HuH-7 (cell line): ENCODE data around the gene MAN2C1.
"Not testable (repeated sequence)": the region's sequence is repeated elsewhere in the genome, so short reads cannot be mapped to it uniquely, and the experiment has no call there.

ENCODE experiments used
- DNase-seq: peaks from one replicate; pipeline ENCODE4 v3.0.0; 2011; ENCODE audit warnings: low spot score

Gene MAN2C1

DNA sequence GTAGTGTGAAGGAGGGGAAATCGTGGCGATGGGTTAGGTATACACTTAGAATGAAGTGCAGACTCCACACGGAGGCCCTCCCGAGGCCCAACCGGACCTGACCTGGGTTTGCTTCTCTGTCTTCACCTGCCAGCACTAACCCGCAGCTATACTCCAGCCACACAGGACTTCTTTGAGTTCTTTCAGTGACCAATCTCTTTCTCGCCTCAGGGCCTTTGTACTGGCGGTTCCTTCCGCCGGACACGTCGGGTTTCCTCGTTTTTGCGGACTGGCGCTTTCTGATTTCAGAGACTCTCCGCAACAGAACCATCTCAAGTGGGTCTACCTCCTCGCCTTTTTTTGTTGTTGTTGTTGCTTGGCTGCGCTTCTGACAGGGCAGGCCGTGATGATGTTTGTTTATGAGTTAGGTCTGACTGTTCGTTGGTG is 21.6 kb downstream of the MAN2C1 start, which contains the start of gene NEIL1:
TSS of gene NEIL1 (plus strand) at position 244 of the 426 bp plus-strand sequence. CDS start 1,867 bp downstream, outside the sequence.
- no peak for DNase-seq

- DNase-seq, result not testable (repeated sequence)
Measured at GRCh38 chr15:75343953-75344352, 24.5 kb downstream of the MAN2C1 start.

- DNase-seq, result no peak
Measured at GRCh38 chr15:75342221-75342620, 26.2 kb downstream of the MAN2C1 start.

GRCh38 chr15:75339531-75340240 is 28.7 kb downstream of the MAN2C1 start:
- DNase-seq, result no peak

GRCh38 chr15:75338661-75339240 is 29.7 kb downstream of the MAN2C1 start:
- no peak for DNase-seq

DNA sequence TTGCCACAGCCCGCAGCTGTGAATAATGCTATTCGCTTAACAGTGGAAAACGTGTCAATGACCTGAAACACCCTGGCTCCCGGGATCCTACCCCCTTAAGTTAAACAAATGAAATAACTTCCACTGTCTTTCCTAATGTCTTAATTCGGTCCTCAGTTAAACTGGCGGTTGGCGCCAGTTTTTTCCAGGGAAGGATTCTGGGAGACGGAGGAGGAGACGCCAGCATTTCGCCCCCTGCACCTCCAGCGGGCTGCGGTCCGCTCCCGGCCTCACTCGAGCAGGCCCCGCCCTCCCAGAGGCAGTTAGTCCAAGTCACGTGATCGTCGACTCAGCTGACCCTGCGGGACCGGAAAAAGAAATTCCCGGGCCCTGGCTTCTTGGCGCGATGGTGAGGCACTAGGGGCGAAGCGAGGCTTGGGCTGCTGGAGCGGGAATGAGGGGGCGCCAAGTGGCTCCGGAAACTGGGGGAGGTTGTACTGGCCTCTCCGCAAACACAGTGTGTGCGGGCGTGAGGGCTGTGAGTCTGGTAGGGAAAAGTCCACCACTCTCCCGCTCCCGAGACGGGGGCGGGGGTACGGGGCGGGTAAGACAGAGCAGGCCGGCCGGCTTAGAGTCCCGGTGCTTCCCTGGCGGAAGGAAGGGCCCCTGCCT is 32.6 kb downstream of the MAN2C1 start, which contains the start of gene COMMD4:
TSS of gene COMMD4 (plus strand) at position 359 of the 651 bp plus-strand sequence. CDS start at position 386, 27 bp downstream.
- DNase-seq, result peak; percentile 80

DNA sequence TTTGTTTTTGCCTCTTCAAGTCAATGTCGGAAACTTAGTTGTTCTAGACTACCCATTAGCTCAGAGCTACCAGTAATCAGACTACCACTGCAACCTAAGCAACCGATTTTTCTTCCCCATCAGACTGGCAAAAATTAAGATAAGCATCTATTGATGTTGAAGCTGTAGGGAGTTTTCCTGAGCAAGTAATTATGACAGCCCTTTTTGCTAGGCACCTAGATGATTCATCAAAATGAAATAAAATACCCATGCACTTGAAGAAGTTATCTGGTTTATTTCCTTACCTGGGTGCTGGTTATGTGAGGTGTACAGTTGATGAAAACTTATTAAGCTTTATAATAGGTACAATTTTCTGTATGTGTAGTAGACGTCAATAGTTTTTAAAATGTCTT is 33.1 kb downstream of the MAN2C1 start:
- DNase-seq, result no peak

DNA sequence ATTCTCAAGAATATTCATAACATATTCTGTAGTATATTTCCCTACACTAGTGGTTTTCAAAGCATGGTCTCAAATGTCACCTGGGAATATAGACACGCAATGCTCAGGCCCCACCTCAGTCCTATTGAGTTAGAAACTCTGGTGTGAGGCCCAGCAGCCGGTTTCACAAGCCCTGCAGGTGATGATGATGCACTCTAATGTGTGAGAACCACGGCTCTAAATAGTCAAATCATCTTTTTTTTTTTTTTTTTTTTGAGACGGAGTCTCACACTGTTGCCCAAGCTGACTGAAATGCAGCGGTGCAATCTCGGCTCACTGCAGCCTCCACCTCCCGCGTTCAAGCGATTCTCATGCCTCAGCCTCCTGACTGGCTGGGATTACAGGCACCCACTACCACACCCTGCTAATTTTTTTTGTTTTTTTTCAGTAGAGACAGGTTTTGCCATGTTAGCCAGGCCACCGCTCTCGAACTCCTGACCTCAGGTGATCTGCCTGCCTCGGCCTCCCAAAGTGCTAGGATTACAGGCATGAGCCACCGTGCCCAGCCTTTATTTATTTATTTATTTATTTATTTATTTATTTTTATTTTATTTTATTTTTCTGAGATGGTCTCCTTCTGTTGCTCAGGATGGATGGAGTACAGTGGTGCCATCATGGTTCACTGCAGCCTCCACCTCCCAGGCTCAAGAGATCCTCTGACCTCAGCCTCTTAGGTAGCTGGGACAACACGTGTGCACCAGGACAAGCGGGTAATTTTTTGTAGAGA is 34.6 kb downstream of the MAN2C1 start:
- not testable (repeated sequence) for DNase-seq

GRCh38 chr15:75332093-75332492 is 36.3 kb downstream of the MAN2C1 start:
- DNase-seq, result not testable (repeated sequence)

DNA sequence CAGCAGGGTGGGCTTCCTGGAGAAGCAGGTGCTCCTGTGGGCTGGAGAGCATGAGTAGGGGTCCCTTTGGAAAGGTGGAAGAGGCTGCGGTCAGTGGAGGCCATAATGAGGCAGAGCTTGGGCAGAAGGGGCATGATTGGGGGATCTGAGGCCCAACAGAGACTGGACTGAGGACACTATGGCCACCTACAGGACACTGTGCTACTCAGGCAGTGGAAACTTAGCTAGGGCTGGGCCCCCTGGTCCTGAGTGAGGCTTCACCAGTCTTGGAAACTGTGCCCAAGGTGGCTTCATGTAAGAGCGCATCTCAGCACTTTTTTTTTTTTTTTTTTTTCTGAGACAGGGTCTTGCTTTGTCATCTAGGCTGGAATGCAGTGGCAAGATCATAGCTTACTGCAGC is 38.8 kb downstream of the MAN2C1 start:
- no peak for DNase-seq

DNA sequence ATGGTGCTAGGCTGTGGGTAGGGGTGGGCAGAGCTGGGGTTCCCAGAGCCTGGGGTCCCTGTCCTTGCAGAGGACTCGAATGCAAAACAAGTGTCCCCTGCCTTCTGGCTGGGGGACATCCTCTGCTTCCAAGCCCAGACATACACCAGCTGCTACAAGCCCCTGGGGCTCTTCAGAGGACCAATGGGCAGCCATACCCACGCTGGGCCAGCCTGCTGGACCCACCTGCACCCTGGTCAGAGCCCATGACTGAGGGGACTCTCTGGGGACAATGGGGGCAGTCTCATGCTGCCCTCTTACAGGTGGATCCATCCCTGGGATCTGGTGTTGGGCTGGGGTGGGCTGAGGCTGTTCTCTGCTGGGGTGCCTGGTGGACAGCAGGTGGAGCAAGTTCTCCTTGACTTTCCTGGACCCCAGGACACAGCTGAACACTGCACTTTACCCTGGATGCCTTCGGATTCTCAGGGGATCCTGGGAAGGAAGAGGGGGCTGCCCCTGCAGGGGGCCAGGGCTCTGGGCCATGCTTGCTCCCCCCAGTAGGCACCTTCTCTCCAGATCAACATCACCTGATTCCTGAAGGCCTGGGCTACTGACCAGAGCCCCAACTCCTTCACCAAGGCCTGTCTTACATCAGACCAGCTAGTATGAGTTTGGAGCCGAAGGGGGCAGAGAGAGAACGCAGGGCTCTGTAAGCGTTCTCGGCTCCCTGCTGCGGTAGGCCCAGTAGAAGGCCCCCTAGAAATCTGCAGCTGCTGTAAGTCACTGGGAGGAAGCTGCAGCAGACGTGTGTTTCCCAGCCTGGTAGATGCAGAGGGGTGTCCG is 39.7 kb downstream of the MAN2C1 start:
- no peak for DNase-seq

GRCh38 chr15:75327491-75327890 is 40.9 kb downstream of the MAN2C1 start:
- DNase-seq, result no peak

GRCh38 chr15:75327005-75327404 is 41.4 kb downstream of the MAN2C1 start:
- DNase-seq, result no peak

DNA sequence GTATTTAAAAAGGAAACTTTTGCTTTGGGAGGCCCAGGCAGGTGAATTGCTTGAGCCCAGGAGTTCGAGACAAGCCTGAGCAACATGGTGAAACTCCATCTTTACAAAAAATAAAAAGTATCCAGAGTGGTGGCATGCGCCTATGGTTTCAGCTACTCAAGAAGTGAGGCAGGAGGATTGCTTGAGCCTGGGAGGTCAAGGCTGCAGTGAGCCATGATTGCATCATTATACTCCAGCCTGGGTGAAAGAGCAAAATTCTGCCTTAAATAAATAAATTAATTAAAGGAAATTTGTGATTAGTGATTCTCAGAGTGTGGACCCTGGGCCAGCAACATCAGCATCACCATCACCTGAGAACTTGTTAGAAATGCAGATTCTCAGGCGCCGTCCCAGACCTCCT is 42.5 kb downstream of the MAN2C1 start:
- DNase-seq, result no peak

- no peak for DNase-seq
Measured at GRCh38 chr15:75321711-75322110, 46.7 kb downstream of the MAN2C1 start.

GRCh38 chr15:75319231-75319897 is 49.0 kb downstream of the MAN2C1 start:
- DNase-seq, result not testable (repeated sequence)

DNA sequence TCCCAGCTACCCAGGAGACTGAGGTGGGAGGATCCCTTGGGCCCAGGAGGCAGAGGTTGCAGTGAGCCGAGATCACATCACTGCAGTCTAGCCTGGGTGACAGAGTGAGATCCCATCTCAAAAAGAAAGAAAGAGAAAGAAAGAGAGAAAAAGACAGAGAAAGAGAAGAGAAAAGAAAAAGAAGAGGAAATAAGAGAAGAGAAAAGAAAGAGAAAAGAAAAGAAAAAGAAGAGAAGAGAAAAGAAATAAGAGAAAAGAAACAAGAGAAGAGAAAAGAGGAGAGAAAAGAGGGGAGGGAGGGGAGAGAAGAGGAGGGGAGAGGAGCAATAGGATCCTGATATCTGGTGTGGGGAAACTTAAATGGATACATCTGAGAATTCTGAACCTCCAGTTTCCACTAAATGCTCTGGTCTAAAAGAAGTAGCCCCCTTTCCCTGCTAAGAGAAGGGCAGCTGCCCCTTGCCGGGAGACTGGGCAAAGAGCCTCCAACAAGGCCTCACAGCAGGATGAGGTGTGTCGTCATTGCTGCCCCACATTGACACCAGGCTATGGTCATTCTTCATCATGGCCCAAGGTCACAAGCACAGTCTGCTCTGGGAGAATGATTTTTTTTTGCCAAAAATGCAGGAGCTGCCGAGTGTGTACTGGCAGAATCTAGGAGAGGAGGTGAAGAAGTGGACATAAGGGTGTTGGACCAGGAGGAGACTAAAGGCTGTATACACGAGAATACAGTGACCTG is 53.7 kb downstream of the MAN2C1 start:
- DNase-seq, result no peak

DNA sequence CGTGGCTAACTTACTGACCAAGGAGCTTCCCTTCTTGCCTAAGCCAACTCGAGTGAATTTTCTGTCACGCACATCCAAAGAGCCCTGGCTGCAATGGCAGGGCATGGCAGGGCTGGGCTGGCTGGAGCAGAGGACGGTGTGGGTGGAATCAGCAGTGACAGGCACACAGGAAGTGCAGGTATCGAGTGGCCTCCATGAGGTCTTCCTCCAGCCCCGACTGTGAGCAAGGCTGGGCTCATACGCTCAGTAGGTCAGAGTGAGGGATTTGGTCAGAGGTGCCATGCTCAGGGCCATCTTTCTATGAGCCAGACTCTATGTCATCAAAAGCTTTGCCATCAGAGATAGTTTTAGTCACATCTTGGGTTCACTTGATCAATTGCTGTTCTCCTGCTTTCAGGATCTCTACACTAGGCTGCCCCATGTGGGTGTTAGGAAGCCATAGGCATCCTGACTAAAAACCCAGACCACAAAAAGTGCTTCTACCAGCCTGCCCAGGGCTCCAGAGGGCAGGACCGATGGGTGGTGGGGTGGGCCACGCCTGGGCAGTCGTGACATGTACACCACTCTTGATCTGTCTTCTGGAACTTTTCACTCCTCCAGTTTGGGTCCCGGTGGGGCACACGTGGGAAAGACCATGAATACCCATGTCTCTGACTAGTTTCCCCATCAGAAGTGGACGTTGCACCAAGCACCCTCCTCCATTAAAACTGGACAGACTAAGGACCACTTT is 55.1 kb downstream of the MAN2C1 start:
- no peak for DNase-seq

- DNase-seq, result not testable (repeated sequence)
Measured at GRCh38 chr15:75312548-75312947, 55.9 kb downstream of the MAN2C1 start.
